Natural killer cell (primary cell): Measurements from ENCODE around the gene HNRNPA1L2. TPM values are rescaled to one million over a fixed set of nuclear protein-coding genes. Genes with fewer than 3 reads are reported as not detected.
A peak's percentile ranks its signal among the peaks of the same experiment; 100 is the strongest.

Experiments
- ATAC-seq, 3 donors: fragments of 150-1000 bp in 2 of 3; fragments of 200-7000 bp in 1 of 3; cut with Tn5 transposase; 1 replicate in 1 of 3; 2 replicates in 2 of 3; pipeline ENCODE4 v1.10.0; 2021; ENCODE audit warnings: mild to moderate bottlenecking in 2 of 3, moderate library complexity in 2 of 3
- DNase-seq, 2 donors: peaks; one replicate each; pipeline versions ENCODE4 v3.0.0 to v3.0.0-alpha.2; 2013 to 2021; ENCODE audit warnings: mixed read lengths in 1 of 2
- H3K27ac ChIP-seq: one replicate; pipeline ENCODE4 v1.5.1; 2013; ENCODE audit warnings: mild to moderate bottlenecking, low read length
- H3K27me3 ChIP-seq: one replicate; pipeline ENCODE4 v1.6.1; 2013; ENCODE audit warnings: low read length; ENCODE audit not compliant: control insufficient read depth, insufficient read depth
- H3K36me3 ChIP-seq: one replicate; pipeline ENCODE4 v1.6.1; 2013; ENCODE audit warnings: low read length; ENCODE audit not compliant: control insufficient read depth, insufficient read depth
- H3K4me1 ChIP-seq: one replicate; pipeline ENCODE4 v1.6.1; 2013; ENCODE audit warnings: low read length; ENCODE audit not compliant: control insufficient read depth, insufficient read depth
- H3K4me3 ChIP-seq: one replicate; pipeline ENCODE4 v1.5.1; 2013; ENCODE audit warnings: low read length
- H3K9me3 ChIP-seq: one replicate; pipeline ENCODE4 v1.6.1; 2013; ENCODE audit warnings: low read length; ENCODE audit not compliant: control insufficient read depth, insufficient read depth
- H3K27ac Mint-ChIP-seq, 2 donors: one replicate each; pipeline ENCODE4 v1.8.0; 2022; ENCODE audit warnings: mild to moderate bottlenecking in 2 of 2, mixed read lengths in 2 of 2, moderate library complexity in 1 of 2
- H3K27me3 Mint-ChIP-seq, 2 donors: one replicate each; pipeline ENCODE4 v1.8.0; 2022; ENCODE audit warnings: low read depth in 2 of 2, mixed read lengths in 2 of 2
- H3K36me3 Mint-ChIP-seq: one replicate; pipeline ENCODE4 v1.8.0; 2022; ENCODE audit warnings: mixed read lengths
- H3K4me1 Mint-ChIP-seq, 2 donors: one replicate each; pipeline ENCODE4 v1.8.0; 2022; ENCODE audit warnings: mixed read lengths in 2 of 2
- H3K4me3 Mint-ChIP-seq: one replicate; pipeline ENCODE4 v1.8.0; 2022; ENCODE audit warnings: mild to moderate bottlenecking, moderate library complexity, mixed read lengths
- H3K9me3 Mint-ChIP-seq, 2 donors: one replicate each; pipeline ENCODE4 v1.8.0; 2022; ENCODE audit warnings: mixed read lengths in 2 of 2
- WGBS: methylation state at CpG from one replicate; pipeline ENCODE4 v1.1.7; 2013; ENCODE audit warnings: missing lambda C conversion rate; ENCODE audit not compliant: insufficient coverage; 5-methylcytosine and 5-hydroxymethylcytosine counted together
- intact Hi-C: fragments of 100-400 bp; cut with micrococcal nuclease; formaldehyde crosslinking; loops from one replicate; pipeline ENCODE4 v1.14.2; 2022
- total RNA-seq, 4 donors: library from RNA; stranded (reverse); fragments of 120-200 nt in 1 of 4; gene quantifications; one replicate each; pipeline versions ENCODE4 v1.2.3 to v1.2.4, GENCODE V29; 2013 to 2022
- TF ChIP-seq, protein P1 (sequence below): fragments of 200-600 bp; IDR thresholded peaks from one replicate; pipeline ENCODE4 v1.8.0; 2022; ENCODE audit warnings: antibody characterized with exemption

Gene HNRNPA1L2
- total RNA-seq, 3 donors from 2014 or later (not counting 1 experiment from before 2014, with no cell fraction given): 11.9 to 16.2 (median 15.4) TPM

DNA sequence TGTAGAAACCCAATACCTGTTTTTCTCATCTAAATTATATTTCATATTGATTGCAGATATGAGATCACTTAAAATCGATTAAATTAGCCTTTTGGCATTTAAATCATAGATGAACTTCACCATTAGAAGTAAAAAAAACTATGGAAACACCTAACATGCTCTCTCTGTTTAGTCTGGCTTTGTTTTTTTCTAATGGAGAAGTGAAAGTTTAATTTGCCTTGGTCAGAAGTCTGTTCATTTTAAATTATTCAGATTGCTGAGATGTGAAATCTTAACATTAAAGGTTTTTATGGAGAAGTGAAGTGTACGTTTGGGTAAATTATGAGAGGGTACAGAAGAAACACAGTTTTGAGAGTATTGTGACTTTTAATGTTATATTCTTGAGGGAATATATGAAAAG lies 17.1 kb downstream of the HNRNPA1L2 start:
- WGBS: 80% methylated on average over 1 of the region's 2 CpGs

DNA sequence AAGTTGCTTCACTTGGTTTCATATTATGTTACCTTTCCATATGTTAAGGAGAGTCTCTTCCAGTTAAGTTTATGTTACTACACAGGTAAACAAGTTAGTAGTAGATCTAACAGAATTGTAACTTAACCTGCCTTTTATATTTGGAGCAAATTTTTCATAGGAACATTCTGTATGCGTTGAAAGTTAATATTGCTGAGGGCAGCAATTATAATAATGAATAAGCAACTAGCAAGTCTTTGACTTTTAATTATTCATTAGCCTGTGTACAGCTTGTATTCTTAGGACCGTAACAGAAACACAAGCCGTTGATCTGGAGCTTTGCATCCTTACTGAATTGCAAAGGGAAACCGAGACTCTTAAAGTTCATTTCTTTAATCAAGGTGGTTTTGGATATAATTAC lies 22.0 kb downstream of the HNRNPA1L2 start:
- Histone ChIP-seq H3K27ac (no peak overlapping the region), H3K27me3 (no peaks in the 10 kb centered on the region), H3K36me3 (peaks cover 70% of the 10 kb centered on the region), H3K9me3 (no peaks in the 10 kb centered on the region), H3K4me1 (no peaks in the 10 kb centered on the region), H3K4me3 (no peak overlapping the region)
- 97% methylated on average over 4 of the region's 4 CpGs for WGBS
- ATAC-seq (no peak), DNase-seq (no peak)
- H3K9me3 Mint-ChIP-seq: no peaks in the 10 kb centered on the region
- TF ChIP-seq, protein P1, sequence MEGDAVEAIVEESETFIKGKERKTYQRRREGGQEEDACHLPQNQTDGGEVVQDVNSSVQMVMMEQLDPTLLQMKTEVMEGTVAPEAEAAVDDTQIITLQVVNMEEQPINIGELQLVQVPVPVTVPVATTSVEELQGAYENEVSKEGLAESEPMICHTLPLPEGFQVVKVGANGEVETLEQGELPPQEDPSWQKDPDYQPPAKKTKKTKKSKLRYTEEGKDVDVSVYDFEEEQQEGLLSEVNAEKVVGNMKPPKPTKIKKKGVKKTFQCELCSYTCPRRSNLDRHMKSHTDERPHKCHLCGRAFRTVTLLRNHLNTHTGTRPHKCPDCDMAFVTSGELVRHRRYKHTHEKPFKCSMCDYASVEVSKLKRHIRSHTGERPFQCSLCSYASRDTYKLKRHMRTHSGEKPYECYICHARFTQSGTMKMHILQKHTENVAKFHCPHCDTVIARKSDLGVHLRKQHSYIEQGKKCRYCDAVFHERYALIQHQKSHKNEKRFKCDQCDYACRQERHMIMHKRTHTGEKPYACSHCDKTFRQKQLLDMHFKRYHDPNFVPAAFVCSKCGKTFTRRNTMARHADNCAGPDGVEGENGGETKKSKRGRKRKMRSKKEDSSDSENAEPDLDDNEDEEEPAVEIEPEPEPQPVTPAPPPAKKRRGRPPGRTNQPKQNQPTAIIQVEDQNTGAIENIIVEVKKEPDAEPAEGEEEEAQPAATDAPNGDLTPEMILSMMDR: no peak
- H3K36me3 Mint-ChIP-seq: peaks cover 5% of the 10 kb centered on the region
- intact Hi-C loops: no loop called here
- H3K27me3 Mint-ChIP-seq: no peaks in the 10 kb centered on the region
- no peak overlapping the region for H3K27ac Mint-ChIP-seq
- no peak overlapping the region for H3K4me3 Mint-ChIP-seq
- H3K4me1 Mint-ChIP-seq: peaks cover 0 to 5% of the 10 kb centered on the region in 2 donors

More for the DNA sequence above, 17.1 kb downstream of the HNRNPA1L2 start:
- Histone ChIP-seq H3K4me1 (no peaks in the 10 kb centered on the region), H3K9me3 (no peaks in the 10 kb centered on the region), H3K27ac (no peak overlapping the region), H3K4me3 (no peak overlapping the region), H3K36me3 (peaks cover 52% of the 10 kb centered on the region), H3K27me3 (no peaks in the 10 kb centered on the region)
- no peak for DNase-seq
- no peak for ATAC-seq
- intact Hi-C loops: no loop called here
- Mint-ChIP-seq H3K27me3 (no peaks in the 10 kb centered on the region), H3K4me3 (no peak overlapping the region), H3K27ac (no peak overlapping the region), H3K4me1 (no peaks in the 10 kb centered on the region), H3K36me3 (peaks cover 7% of the 10 kb centered on the region), H3K9me3 (no peaks in the 10 kb centered on the region)
- TF ChIP-seq, protein P1: no peak

DNA sequence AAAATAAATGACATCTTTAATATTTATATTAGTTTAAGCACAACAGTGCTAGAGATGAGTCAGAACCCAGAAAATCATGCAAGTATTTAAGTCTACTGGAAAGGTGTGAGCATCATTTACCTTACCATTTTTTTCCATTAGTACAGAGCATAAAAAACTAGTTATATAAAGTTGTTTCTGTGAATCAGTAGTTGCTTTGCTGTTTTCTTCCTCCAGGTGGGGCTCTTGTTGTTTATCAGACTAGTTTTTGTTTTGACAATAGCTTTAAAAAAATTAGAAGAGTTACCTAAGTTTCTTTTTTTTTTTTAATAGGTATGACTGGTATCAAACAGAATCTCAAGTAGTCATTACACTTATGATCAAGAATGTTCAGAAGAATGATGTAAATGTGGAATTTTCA lies 23.1 kb downstream of the HNRNPA1L2 start:
- Histone ChIP-seq H3K27me3 (no peaks in the 10 kb centered on the region), H3K36me3 (peaks cover 70% of the 10 kb centered on the region), H3K4me3 (no peak overlapping the region), H3K27ac (no peak overlapping the region), H3K9me3 (no peaks in the 10 kb centered on the region), H3K4me1 (no peaks in the 10 kb centered on the region)
- no peaks in the 10 kb centered on the region for H3K36me3 Mint-ChIP-seq
- DNase-seq (peak in 1 of 2 donors; percentile 50), ATAC-seq (peak in 2 of 3 donors; percentile 37 to 72)
- intact Hi-C loops: no loop called here
- no peak overlapping the region for H3K4me3 Mint-ChIP-seq
- H3K27me3 Mint-ChIP-seq: no peaks in the 10 kb centered on the region
- no peaks in the 10 kb centered on the region for H3K9me3 Mint-ChIP-seq
- H3K4me1 Mint-ChIP-seq: peaks cover 0 to 5% of the 10 kb centered on the region in 2 donors
- TF ChIP-seq, protein P1: peak; percentile 53
- peak overlapping the region in 1 of 2 donors; percentile 29 for H3K27ac Mint-ChIP-seq

DNA sequence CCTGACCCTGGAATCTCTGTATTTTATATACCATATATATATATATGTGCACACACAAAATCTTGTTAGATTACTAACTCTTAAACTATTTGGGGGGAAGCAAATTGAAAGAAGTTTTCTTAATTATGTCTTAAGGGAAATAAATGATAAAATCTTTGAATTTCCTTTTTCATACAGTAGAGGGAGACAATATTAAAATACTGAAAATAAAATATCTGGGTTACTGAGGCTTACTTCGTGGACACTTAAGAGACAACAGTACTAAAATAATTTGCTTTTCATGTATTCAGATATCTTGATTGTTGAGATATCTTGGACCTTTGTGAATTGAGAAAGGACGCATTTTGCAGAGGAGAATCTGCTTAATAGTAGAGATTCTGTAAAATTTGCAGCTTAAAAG lies 27.4 kb downstream of the HNRNPA1L2 start:
- H3K27me3 ChIP-seq: no peaks in the 10 kb centered on the region
- H3K36me3 ChIP-seq: peaks cover 43% of the 10 kb centered on the region
- H3K9me3 ChIP-seq: no peaks in the 10 kb centered on the region
- H3K27ac ChIP-seq: no peak overlapping the region
- WGBS: 79% methylated on average over 2 of the region's 2 CpGs
- intact Hi-C loops: no loop called here
- no peak overlapping the region for H3K4me3 ChIP-seq
- Mint-ChIP-seq H3K4me3 (no peak overlapping the region), H3K4me1 (peaks cover 0 to 5% of the 10 kb centered on the region in 2 donors), H3K27me3 (no peaks in the 10 kb centered on the region), H3K9me3 (no peaks in the 10 kb centered on the region), H3K36me3 (no peaks in the 10 kb centered on the region), H3K27ac (no peak overlapping the region)
- TF ChIP-seq, protein P1: no peak
- no peak for DNase-seq
- H3K4me1 ChIP-seq: no peaks in the 10 kb centered on the region
- no peak for ATAC-seq
